GM06990 (cell line): Measurements from ENCODE around the gene NDUFS6.

ENCODE experiments used
- DNase-seq: peaks from one replicate; pipeline ENCODE4 v3.0.0-alpha.2; 2011; ENCODE audit not compliant: insufficient read length; ENCODE audit errors: extremely low read depth
- H3K27me3 ChIP-seq: replicated peaks from 2 replicates; pipeline ENCODE4 v1.6.0; 2011; ENCODE audit warnings: low read length; ENCODE audit not compliant: control insufficient read depth, insufficient read depth
- H3K36me3 ChIP-seq: 2 replicates; pipeline ENCODE4 v1.5.1; 2011; ENCODE audit warnings: low read length; ENCODE audit not compliant: control insufficient read depth, insufficient read depth
- H3K4me3 ChIP-seq: replicated peaks from 2 replicates; pipeline ENCODE4 v1.5.1; 2011; ENCODE audit warnings: low read depth, mild to moderate bottlenecking, control low read depth, low read length
- TF ChIP-seq, protein P1 (sequence below): IDR thresholded peaks from 2 replicates; pipeline ENCODE4 v1.5.1; 2011; ENCODE audit warnings: low read length, control low read depth, mild to moderate bottlenecking, inconsistent platforms; ENCODE audit not compliant: insufficient read depth, poor library complexity, severe bottlenecking

NDUFS6 gene

DNA sequence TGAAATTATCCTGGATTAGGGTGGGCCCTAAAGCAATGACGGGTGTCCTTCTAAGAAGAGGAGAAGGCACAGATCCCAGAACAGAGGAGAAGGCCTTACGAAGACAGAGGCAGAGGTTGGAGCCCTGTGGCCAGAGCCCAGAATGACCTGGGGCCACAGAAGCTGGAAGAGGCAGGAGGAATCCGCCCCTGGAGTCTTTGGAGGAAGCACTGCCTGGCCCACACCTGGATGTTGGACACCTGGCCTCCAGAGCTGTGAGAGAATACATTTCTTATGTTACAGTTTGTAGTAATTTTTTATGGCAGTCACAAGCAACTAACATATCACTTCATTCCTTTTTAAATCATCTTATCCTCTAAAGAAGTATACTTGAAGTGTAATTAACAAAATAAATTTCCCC lies 10.0 kb upstream of the NDUFS6 start:
- Histone ChIP-seq H3K4me3 (no peak overlapping the region), H3K36me3 (peaks cover 6% of the 10 kb centered on the region; the same call in 1 of the 2 replicates), H3K27me3 (no peaks in the 10 kb centered on the region)
- DNase-seq: no peak
- TF ChIP-seq, protein P1, sequence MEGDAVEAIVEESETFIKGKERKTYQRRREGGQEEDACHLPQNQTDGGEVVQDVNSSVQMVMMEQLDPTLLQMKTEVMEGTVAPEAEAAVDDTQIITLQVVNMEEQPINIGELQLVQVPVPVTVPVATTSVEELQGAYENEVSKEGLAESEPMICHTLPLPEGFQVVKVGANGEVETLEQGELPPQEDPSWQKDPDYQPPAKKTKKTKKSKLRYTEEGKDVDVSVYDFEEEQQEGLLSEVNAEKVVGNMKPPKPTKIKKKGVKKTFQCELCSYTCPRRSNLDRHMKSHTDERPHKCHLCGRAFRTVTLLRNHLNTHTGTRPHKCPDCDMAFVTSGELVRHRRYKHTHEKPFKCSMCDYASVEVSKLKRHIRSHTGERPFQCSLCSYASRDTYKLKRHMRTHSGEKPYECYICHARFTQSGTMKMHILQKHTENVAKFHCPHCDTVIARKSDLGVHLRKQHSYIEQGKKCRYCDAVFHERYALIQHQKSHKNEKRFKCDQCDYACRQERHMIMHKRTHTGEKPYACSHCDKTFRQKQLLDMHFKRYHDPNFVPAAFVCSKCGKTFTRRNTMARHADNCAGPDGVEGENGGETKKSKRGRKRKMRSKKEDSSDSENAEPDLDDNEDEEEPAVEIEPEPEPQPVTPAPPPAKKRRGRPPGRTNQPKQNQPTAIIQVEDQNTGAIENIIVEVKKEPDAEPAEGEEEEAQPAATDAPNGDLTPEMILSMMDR: no peak

DNA sequence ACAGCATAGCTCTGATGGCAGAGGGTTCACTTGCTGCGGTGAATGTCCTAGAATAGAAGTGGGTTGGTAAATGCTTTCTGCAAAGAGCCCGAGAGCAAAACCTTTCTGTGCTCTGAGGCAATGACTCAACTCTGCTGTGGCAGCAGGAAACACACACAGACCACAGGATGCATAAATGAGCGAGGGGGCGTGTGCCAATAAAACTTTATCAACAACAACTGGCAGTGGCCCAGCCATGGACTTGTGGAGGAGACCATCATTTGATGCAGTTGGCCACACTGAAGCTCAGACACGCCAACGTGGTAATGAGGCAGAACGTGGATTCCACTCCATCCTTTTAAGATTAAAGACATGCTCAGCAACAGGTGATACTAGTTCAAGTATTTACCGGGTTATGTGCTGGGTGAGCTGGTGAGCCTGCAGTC lies 8.4 kb upstream of the NDUFS6 start:
- DNase-seq: peak; percentile 82
- peak overlapping the region; percentile 53 for H3K4me3 ChIP-seq
- H3K27me3 ChIP-seq: no peaks in the 10 kb centered on the region
- TF ChIP-seq, protein P1: no peak
- peaks cover 18% of the 10 kb centered on the region for H3K36me3 ChIP-seq

DNA sequence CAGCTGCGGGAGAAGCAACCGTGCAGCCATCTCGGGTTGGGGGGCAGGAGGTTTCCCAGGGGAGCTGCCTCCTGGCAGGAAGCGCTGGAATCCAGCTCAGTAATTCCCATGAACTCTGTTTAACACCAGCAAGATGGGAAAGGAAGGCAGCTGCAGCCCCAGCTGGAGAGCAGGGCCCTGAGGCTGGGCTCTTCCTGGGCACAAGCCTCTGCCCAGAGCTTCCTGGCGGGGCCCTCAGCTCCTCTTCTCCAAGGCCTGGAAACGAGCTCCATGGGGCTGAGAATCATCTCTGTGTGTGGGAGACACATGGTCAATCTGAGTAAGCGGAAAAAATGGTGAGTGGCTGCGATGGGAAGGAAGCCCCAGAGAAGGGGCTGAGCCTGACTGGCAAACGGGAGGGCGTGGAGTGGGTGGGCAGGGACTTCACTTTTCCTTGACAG lies 7.9 kb upstream of the NDUFS6 start:
- TF ChIP-seq, protein P1: no peak
- H3K27me3 ChIP-seq: no peaks in the 10 kb centered on the region
- H3K36me3 ChIP-seq: peaks cover 19% of the 10 kb centered on the region
- H3K4me3 ChIP-seq: peak overlapping the region; percentile 53
- no peak for DNase-seq

GRCh38 chr5:1793966-1794900 lies 7.0 kb upstream of the NDUFS6 start:
- Histone ChIP-seq H3K4me3 (peak overlapping the region; percentile 53; the same call in 1 of the 2 replicates), H3K36me3 (peaks cover 19% of the 10 kb centered on the region), H3K27me3 (no peaks in the 10 kb centered on the region)
- TF ChIP-seq, protein P1: no peak
- no peak for DNase-seq

DNA sequence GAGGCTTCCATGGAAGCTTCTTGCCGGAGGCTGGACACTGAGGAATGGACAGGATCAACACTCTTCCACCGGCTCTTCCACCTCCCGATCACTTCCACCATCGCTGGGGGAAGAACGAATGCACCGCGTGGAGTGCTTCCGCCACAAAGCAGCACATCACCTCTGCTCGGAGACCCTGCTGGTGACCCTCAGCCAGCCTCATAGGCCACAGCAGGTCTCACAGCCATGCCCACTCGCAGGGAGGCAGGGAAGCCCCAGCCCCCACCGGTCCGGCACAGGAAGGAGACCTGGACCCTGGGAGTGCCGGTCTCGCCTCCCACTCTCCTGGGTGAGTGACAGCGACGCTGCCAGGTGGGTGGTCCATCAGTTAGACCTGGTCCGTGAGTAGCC lies 6.3 kb upstream of the NDUFS6 start:
- TF ChIP-seq, protein P1: no peak
- H3K27me3 ChIP-seq: no peaks in the 10 kb centered on the region
- H3K4me3 ChIP-seq: no peak overlapping the region
- H3K36me3 ChIP-seq: peaks cover 19% of the 10 kb centered on the region
- no peak for DNase-seq

GRCh38 chr5:1795506-1795905 lies 5.7 kb upstream of the NDUFS6 start:
- no peak for DNase-seq
- Histone ChIP-seq H3K4me3 (no peak overlapping the region), H3K36me3 (peaks cover 19% of the 10 kb centered on the region), H3K27me3 (no peaks in the 10 kb centered on the region)
- TF ChIP-seq, protein P1: no peak
